IPS-15b (cell line): Measurements from ENCODE around the gene PDZRN3.

Experiments used
- H3K27me3 ChIP-seq: one replicate; pipeline ENCODE4 v1.6.1; 2013; ENCODE audit warnings: low read length; ENCODE audit not compliant: control insufficient read depth, insufficient read depth
- H3K36me3 ChIP-seq: one replicate; pipeline ENCODE4 v1.6.1; 2013; ENCODE audit warnings: low read length; ENCODE audit not compliant: control insufficient read depth, insufficient read depth
- H3K4me1 ChIP-seq: one replicate; pipeline ENCODE4 v1.6.1; 2013; ENCODE audit warnings: mild to moderate bottlenecking, low read length; ENCODE audit not compliant: control insufficient read depth, insufficient read depth
- H3K4me3 ChIP-seq: one replicate; pipeline ENCODE4 v1.5.1; 2013; ENCODE audit warnings: low read depth, low read length
- H3K9ac ChIP-seq: one replicate; pipeline ENCODE4 v1.6.1; 2013; ENCODE audit warnings: low read depth, mild to moderate bottlenecking, low read length
- H3K9me3 ChIP-seq: one replicate; pipeline ENCODE4 v1.6.1; 2013; ENCODE audit warnings: mild to moderate bottlenecking, low read length; ENCODE audit not compliant: control insufficient read depth, insufficient read depth

The PDZRN3 gene

GRCh38 chr3:73384091-73384906 is 240.4 kb downstream of the PDZRN3 start:
- H3K27me3 ChIP-seq, result no peaks in the 10 kb centered on the region
- no peaks in the 10 kb centered on the region for H3K36me3 ChIP-seq
- H3K9ac ChIP-seq, result no peak overlapping the region
- no peaks in the 10 kb centered on the region for H3K4me1 ChIP-seq
- H3K9me3 ChIP-seq, result no peaks in the 10 kb centered on the region
- no peak overlapping the region for H3K4me3 ChIP-seq

GRCh38 chr3:73383470-73384049 is 241.2 kb downstream of the PDZRN3 start:
- no peak overlapping the region for H3K9ac ChIP-seq
- H3K4me3 ChIP-seq, result no peak overlapping the region
- no peaks in the 10 kb centered on the region for H3K36me3 ChIP-seq
- H3K27me3 ChIP-seq, result no peaks in the 10 kb centered on the region
- no peaks in the 10 kb centered on the region for H3K9me3 ChIP-seq
- no peaks in the 10 kb centered on the region for H3K4me1 ChIP-seq

DNA sequence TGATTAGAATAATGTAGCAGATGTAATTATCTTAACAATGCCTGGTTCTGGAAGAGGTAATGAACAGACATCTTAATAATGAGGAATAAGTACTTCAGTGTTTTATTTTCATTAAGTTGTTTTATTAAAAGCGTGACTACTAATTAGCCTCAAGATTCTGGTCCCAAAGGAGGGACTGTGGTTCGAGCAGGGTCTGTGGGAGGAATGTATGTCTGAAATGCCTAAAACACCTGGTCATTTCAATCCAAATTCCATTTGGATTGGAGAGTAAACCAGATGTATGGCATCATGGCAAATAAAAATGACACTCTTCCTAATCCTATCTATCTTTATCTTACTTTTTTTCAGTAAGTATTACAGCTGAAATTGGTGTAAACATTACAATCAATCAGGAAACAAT is 243.2 kb downstream of the PDZRN3 start:
- Histone ChIP-seq H3K4me3 (no peak overlapping the region), H3K27me3 (no peaks in the 10 kb centered on the region), H3K9ac (no peak overlapping the region), H3K36me3 (no peaks in the 10 kb centered on the region), H3K9me3 (no peaks in the 10 kb centered on the region), H3K4me1 (no peaks in the 10 kb centered on the region)

GRCh38 chr3:73380735-73381532 is 243.8 kb downstream of the PDZRN3 start:
- H3K9me3 ChIP-seq, result no peaks in the 10 kb centered on the region
- no peak overlapping the region for H3K9ac ChIP-seq
- H3K27me3 ChIP-seq, result no peaks in the 10 kb centered on the region
- H3K36me3 ChIP-seq, result no peaks in the 10 kb centered on the region
- no peak overlapping the region for H3K4me3 ChIP-seq
- no peaks in the 10 kb centered on the region for H3K4me1 ChIP-seq

DNA sequence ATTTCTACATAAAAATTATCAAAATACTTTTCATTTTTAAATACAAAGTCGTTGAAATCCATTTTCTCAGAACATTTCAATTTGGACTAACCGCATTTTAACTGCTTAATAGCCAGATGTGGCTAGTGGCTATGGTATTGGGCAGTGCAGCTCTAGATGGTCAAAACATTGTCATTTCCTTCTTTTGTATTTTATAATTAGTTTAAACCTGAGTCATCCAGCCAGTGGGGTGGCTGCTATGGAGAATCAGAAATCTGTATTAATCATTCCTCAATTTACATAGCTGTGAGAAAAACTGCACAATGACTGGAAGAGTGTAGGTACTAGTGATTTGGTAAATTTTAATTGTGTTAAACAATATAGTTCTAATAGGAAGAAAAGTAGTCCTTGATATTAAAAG is 245.3 kb downstream of the PDZRN3 start:
- no peak overlapping the region for H3K9ac ChIP-seq
- peaks cover 4% of the 10 kb centered on the region for H3K9me3 ChIP-seq
- H3K4me3 ChIP-seq, result no peak overlapping the region
- no peaks in the 10 kb centered on the region for H3K27me3 ChIP-seq
- no peaks in the 10 kb centered on the region for H3K36me3 ChIP-seq
- H3K4me1 ChIP-seq, result no peaks in the 10 kb centered on the region

GRCh38 chr3:73378207-73378606 is 246.5 kb downstream of the PDZRN3 start:
- H3K9me3 ChIP-seq, result peaks cover 8% of the 10 kb centered on the region
- H3K9ac ChIP-seq, result no peak overlapping the region
- H3K4me1 ChIP-seq, result no peaks in the 10 kb centered on the region
- H3K27me3 ChIP-seq, result no peaks in the 10 kb centered on the region
- H3K4me3 ChIP-seq, result no peak overlapping the region
- no peaks in the 10 kb centered on the region for H3K36me3 ChIP-seq

GRCh38 chr3:73365756-73366397 is 258.9 kb downstream of the PDZRN3 start:
- Histone ChIP-seq H3K27me3 (no peaks in the 10 kb centered on the region), H3K9me3 (no peaks in the 10 kb centered on the region), H3K9ac (no peak overlapping the region), H3K4me3 (no peak overlapping the region), H3K36me3 (no peaks in the 10 kb centered on the region), H3K4me1 (no peaks in the 10 kb centered on the region)

- no peak overlapping the region for H3K4me3 ChIP-seq
- no peaks in the 10 kb centered on the region for H3K27me3 ChIP-seq
- no peaks in the 10 kb centered on the region for H3K4me1 ChIP-seq
- no peaks in the 10 kb centered on the region for H3K36me3 ChIP-seq
- H3K9me3 ChIP-seq, result no peaks in the 10 kb centered on the region
- no peak overlapping the region for H3K9ac ChIP-seq
Measured at GRCh38 chr3:73364517-73364916, 260.2 kb downstream of the PDZRN3 start.

GRCh38 chr3:73363093-73363492 is 261.6 kb downstream of the PDZRN3 start:
- no peak overlapping the region for H3K9ac ChIP-seq
- H3K4me1 ChIP-seq, result no peaks in the 10 kb centered on the region
- H3K36me3 ChIP-seq, result no peaks in the 10 kb centered on the region
- no peaks in the 10 kb centered on the region for H3K9me3 ChIP-seq
- no peaks in the 10 kb centered on the region for H3K27me3 ChIP-seq
- H3K4me3 ChIP-seq, result no peak overlapping the region

- H3K36me3 ChIP-seq, result no peaks in the 10 kb centered on the region
- H3K4me1 ChIP-seq, result no peaks in the 10 kb centered on the region
- no peak overlapping the region for H3K4me3 ChIP-seq
- H3K9me3 ChIP-seq, result no peaks in the 10 kb centered on the region
- H3K27me3 ChIP-seq, result no peaks in the 10 kb centered on the region
- H3K9ac ChIP-seq, result no peak overlapping the region
Measured at GRCh38 chr3:73361591-73361990, 263.1 kb downstream of the PDZRN3 start.

GRCh38 chr3:73353649-73354217 is 271.0 kb downstream of the PDZRN3 start:
- no peak overlapping the region for H3K9ac ChIP-seq
- no peaks in the 10 kb centered on the region for H3K36me3 ChIP-seq
- no peaks in the 10 kb centered on the region for H3K27me3 ChIP-seq
- no peaks in the 10 kb centered on the region for H3K4me1 ChIP-seq
- no peak overlapping the region for H3K4me3 ChIP-seq
- H3K9me3 ChIP-seq, result no peaks in the 10 kb centered on the region
